Midbrain (tissue), 1 donor: ENCODE results near the gene CDC42BPB.

Experiments used
- DNase-seq: peaks from one replicate; lab custom pipeline; 2025; lab: John Stamatoyannopoulos, UW

The CDC42BPB gene

DNA sequence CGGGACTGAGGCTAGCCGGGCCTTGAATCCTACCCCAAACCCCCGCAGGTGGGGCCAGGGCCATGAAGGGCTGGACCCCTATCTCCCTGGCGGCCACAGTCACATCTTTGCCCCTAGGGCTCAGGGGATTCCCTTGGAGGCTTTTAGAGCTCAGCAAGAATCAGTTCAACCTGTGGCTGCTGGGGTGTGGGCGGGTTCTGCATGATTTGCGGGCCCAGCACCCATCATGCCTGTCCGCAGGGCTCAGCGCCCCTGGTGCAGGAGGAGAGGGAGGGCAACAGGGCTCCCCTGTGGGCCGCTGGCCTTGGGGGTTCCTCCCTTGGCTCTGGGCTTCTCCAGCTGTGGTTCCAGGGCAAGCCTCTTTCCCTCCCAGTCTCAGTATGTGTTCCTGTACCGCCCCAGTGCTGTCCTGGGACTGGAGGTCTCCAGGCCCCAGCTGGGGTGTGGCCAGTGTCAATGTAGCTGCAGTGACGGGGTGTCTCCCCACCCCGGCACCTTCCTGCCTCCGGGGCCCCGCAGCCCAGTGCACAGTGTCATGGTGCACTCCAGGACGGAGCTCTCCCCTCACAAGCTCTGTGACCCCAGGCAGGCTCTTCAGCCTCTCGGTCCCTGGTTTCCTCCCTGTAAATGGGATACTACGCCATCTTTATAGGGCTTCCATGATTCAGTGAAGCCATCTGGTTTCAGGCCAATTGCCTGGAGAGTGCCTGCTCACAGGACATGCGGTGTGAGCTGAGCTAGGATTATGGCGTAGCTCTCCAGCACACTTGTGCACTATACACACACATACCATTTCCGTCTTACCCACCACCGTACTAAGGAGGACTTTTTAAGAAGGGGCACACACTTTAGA, 16.8 kb upstream of the CDC42BPB start:
- no peak for DNase-seq

DNA sequence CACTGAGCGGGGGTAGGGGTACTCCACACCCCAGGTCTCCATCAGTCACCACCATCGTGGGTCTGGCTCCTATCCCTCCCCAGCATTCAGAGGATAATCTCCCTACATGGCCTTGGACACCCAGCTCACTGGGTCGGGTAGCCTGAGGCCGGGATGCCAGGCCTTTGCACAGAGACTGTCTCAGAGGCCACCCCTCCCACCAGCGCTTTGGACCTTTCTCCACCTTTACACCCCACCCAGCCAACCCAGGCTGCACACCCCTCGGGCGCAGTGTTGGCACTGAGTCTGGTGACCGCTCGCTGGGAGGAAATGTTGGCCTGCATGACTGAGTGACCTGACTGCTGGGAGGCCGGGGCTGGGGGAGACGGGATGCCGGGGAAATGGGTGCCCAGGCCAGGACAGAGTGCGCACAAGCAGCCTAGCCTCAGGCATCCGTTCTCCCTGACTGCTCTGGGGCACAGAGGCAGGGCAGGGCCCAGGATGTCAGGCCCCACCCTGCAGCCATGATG, 16.1 kb upstream of the CDC42BPB start:
- no peak for DNase-seq

DNA sequence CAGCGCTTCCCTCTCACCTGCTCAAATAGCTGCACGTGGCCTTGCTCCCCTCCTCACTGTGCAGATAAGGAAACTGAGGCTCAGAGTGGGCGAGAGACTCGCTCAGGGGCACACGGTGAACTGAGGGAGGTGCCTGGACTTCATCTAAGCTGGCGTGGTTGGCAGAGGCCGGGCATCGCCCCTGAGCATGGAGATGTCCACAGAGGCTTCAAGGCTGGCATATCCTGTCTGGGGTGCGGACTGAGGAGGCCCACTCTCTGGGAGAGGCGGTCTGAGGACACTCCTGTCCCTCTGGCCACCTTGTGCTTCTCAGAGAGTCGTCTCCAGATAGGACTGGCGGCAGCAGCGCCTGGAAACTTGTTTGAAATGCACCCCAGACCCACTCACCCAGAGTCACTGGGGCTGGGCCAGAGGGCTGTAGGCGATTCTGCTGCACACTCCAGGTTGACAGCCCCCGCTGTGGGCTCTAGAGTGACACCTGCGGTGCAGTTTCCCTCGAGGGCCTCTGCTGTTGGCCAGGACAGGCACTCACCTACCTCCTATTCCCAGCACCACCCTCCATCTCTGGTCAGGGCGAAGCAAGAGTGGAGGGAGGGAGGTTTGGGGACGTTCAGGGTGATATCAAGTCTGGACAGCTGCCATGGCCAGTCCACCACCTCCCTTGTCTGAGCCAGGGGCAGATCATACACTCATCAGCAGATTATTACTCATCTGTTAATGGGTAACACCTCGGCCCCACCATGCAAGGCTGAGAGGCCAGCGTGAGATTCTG, 15.4 kb upstream of the CDC42BPB start:
- no peak for DNase-seq

DNA sequence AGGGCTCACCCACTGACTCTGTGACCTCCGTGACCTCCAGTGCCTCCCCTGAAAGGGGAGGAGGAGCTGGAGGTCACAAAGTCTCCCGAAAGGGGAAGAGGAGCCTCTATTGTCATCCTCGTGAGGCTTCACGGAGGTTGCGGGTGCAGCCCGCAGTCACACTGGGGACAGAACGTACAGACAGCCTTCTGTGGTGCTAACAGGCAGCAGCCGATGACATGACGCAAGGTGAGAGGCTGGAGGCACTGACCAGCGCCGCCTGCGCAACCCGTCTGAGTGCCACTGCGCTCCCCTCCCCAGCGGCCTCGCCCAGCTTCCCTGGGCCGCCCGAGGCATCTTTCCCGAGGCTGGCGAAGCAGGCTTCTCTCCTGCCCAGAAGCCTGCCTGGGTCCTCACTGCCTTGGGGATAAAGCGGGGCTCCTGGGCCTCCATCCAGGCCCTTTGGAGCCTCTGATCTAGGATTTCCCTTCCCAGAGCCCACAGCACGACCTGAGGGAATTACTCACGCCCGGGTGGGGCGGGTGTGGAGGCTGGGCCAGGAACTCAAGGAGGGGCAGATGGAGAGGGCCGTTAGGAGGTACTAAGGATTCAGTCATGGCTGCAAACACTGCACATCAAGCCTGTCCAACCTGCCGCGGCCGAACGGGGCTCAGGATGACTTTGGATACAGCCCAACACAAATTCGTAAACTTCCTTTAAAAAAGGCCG, 14.3 kb upstream of the CDC42BPB start:
- DNase-seq: no peak

DNA sequence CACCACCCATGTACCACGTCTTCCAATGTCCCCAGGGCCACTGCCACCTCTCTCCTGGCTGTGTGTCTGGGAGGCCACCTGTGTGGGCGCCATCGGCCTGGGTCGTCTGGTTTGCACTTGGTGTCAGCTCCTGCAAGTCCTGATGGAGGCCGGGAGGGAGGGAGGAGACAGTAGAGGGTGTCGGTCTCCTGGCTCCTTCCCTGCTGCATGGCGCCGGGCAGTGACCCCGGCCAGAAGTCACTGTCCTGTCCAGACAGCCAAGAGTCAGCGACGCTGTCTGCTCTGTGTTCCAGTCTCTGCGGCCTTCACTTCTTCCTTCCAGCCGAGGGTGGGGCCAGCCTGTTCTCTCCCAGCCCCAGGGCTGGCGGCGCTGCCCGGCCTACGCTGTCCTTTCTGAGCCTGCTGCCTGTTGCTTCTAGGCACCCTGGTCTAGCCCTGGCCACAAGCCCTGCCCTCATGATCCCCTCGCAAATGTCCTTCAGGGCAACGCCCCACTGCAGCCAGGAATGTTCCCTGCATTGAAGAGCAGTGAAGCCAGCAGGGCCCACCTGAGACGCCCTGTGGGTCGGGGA, 13.7 kb upstream of the CDC42BPB start:
- DNase-seq: no peak

DNA sequence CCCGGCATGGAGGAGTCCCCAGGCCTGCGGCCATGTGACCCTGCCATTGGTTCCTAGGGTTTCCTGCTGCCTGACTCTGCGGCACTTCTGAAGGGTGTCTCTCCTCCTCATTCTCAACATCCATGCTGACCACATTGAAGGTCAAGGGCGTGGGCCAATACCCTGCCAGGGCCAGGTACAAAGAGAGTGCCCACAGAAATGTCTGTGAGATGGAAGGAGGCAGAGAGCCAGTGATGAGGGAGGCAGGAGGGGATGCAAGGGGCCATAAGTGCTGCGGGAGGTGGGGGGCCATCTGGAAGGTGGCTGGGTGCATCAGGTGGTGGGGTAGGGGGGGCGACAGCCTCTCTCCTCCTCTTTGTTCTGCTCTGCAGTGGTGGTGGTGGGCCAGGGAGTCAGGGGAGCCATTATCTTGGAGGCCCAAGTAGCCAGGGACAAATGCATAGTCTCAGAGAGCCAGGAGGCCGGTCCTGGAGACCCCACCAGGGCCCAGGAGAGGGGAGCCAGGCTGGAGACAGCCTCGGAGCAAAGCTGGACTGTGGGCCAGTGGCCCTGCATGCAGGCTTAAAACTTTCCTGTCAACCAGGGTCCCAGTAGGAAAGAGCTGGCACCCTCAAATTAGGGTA, 13.0 kb upstream of the CDC42BPB start:
- DNase-seq: no peak

DNA sequence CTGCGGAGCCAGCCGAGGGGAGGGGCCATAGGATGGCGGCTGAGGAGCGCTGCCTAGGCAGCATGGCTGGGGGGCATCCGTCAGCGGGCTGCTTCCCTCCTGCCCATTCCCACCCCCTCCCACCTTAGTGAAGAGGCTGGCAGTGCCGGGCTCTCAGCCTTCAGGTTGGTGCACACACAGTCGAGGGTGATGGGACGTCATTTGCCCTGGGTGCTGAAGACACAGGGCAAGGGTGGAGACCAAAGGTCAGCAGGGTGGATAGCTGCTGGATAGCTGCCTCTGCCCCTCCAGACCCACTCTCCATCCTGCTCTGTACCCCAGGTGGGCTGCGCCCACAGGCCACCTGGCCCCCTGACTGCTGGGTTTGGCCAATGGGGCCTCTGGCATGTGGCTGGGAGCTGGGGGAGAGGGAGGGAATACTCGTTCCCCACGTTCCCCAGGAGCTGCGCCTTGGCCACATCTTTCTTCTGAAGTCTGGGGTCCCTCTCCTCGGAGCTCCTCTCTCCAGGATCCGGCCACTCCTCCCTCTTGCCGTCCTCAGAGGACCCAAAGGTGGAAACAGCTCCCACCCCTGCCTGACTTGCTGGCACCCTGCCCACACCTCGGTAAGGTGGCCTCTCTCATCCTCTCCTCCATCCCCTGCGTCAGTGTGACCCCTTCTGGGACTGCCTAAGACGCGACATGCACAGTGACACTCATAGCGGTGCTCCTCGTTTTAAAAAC, 11.2 kb upstream of the CDC42BPB start:
- no peak for DNase-seq

DNA sequence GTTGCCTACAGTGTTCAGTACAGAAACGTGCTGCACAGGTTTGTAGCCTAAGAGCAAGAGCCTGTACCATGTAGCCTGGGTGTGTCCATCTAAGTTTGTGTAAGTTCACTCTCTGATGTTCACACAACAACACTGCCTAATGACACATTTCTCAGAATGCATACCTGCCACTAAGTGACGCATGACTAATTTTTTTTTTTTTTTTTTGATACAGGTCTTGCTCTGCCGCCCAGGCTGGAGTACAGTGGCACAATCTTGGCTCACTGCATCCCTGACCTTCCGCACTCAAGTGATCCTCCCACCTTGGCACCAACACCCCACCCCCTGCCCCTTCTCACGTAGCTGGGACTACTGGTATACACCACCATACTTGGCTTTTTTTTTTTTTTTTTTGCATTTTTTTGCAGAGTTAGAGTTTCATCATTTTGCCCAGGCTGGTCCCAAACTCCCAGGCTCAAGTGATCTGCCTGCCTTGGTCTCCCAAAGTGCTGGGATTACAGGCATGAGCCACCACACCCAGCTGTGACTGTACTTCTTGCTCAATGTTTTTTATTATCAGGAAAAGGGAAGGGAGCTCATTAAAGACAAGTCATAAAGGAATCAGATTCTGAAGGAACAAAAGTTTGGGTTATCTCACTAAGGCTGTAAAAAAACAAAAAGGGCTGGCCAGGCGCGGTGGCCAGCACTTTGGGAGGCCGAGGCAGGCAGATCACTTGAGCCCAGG, 10.0 kb upstream of the CDC42BPB start:
- DNase-seq: no peak

DNA sequence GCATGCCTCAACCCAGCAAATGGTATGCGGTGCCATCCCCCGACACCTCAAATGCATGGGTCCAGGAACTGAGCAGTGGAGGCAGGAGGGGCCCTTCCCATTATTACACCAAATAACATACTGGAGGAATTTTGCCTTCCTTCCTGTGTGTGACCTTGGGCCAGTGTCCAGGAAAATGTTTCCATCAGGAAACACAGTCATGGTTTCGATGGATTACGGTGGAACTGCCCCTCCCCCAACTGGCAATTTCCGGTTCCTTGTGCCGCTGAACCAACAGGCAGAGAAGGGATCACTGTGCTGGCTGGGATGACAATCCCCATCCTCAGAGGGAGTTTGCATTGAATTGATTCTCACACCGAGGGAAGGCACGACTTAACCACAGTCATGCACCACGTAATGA, 9.1 kb upstream of the CDC42BPB start:
- DNase-seq: no peak

DNA sequence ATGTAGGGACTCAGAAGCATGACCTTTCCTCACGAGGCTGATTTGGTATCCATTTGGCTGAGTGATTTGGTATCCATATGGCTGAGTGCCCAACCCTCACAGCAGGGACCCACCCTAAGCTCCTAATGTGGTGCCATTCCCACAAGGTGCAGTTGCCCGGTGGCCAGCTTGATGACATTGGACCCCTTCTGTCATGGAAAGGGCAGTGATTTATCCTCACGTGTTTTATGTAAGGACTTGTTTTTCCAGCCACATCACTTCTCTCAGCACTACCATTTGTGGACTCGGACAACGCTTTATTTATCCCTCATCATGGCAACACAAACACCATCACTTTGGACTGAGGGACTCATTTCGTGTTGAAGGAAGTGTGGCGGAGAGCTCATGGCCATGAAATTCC, 8.5 kb upstream of the CDC42BPB start:
- no peak for DNase-seq

DNA sequence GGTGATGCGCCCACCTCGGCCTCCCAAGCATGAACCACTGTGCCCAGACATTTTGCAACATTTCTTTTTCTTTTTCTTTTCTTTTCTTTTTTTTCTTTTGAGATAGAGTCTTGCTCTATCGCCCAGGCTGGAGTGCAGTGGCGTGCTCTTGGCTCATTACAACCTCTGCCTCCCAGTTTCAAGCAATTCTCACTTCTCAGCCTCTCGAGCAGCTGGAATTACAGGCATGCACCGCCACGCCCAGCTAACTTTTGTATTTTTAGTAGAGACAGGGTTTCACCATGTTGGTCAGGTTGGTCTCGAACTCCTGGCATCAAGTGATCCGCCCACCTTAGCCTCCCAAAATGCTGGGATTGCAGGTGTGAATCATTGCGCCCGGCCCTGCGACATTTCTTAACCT, 7.6 kb upstream of the CDC42BPB start:
- no peak for DNase-seq

DNA sequence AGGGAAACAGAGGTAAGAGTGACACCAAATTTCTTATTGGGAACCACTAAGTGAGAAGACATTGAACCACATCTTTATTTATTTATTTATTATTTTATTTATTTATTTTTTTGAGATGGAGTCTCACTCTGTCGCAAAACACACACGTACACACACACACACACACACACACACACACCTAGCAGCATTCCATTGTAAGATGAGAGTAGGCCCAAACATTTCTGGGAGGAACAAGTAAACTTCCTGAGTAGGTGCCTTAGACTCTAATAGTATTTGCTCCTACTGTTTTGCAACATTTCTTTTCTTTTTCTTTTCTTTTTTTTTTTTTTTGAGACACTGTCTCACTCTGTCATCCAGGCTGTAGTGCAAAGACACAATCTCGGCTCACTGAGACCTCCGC, 7.1 kb upstream of the CDC42BPB start:
- no peak for DNase-seq

DNA sequence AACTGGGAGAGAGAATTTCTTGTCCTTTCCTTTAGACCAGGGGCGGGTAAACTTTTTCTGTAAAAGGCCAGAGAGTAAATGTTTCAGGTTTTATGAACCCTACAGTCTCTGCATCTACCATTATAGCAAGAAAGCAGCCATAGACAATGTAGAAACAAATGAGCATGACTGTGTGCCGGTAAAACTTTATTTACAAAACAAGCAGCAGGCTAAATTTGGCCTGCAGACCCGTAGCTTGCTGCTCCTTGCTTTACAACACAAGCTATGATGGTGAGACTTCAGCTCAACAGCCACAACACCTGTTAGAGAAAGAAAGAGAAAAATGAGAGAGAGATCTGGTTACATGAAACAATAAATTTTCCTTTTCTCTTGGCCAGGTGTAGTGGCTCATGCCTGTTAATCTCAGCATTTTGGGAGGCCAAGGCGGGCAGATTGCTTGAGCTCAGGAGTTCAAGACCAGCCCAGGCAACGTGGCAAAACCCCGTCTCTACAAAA, 4.2 kb upstream of the CDC42BPB start:
- no peak for DNase-seq

DNA sequence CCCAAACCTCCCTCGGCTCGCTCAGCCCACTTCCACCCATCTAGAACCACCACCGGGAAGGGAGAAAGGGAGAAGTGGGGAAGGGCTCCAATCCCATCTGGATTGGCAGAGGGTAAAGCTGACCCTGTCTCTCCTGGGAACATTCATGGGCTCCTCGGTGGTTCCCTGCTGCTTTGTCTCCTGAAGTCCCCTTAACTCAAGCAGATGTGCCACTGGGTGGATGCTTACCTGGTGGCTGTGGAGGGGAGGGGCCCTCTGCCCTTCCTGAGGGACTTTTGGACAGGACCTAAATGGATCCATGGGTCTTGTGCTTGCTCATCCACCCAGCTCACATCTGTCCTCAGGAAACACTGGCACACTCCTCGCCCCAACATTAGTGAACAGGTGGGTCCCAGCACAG, 2.2 kb upstream of the CDC42BPB start:
- DNase-seq: no peak

DNA sequence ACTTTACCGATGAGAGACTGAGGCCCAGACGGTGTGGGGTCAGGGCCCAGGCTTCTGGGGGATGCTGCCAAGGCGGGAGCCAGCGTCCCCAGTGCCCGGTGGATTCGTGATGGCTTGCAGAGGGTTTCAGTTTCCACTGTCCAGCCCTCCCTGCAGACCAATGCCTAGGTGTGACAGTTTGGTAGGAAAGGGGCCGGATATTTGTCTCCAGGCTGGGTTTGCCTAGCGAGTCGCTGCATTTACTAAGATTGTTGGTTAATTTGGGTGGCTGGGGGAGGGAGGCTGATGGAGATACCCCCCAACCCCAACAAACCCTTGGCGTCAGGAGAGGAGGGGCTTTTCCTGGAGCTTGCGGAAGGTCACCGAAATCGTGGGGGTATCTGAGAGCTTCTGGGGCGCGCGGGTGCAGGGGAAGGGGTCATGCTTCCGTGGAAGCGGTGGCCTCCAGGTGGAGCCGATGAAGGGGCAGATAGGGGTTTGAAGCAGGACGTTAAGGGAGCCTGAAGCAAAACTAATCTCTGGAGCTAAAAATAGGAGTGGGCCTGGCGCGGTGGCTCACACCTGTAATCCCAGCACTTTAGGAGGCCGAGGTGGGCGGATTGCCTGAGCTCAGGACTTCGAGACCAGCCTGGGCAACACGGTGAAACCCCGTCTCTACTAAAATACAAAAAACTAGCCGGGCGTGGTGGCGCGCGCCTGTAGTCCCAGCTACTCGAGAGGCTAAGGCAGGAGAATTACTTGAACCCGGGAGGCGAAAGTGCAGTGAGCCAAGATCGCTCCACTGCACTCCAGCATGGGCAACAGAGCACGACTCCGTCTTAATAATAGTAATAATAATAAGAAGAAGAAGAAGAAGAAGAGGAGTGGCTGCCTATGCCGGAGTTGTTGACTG, 1.1 kb upstream of the CDC42BPB start:
- no peak for DNase-seq

DNA sequence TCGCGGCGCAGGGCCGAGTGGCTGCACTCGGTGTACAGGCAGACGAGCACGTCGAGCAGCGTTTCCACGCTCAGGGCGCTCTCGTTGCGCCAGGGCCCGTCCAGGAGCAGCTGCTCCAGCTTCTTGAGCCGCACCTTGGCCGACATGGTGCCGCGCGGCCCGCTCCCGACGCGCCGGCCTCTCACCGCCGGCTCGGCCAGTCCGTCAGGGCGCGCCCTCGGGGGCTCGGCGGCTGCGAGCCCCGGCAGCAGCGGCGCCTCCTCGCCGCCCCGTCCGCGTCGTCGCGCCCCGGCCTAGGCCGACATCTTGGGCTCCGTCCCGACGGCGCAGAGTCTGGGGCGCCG, 349 bp downstream of the CDC42BPB start:
- no peak for DNase-seq

DNA sequence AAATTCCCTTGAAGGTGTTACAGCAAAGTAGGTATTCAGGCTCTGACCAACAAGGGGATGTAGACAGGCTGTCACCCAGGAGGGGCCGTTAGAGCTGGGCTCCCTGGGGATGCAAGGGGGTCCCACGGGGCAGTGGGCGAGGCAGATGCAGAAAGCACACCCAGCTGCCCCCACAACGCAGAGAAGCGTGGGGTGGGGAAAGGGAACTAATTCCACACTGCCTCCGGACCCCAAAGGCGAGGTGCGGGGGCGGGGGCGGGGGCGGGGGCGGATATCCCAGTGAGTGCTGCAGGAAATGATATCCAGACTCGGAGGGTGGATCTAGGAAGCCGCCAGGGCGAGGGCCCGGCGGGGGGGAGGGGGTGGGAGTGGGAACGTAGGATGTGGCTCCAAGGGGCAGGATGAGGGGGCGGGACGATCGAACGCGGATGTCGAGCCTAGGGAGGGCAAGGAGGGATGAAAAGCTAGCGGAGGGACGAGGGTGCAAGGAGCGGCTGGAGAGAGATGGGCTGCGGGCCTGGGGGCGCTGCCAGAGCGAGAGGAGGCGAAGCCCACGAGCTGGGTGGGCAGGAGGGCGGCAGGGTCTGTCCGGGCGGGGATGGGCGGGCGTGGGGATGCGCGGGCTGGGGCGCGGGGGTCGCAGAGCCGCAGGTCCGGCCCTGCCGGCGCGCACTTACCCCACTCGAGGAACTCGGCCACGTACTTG, 874 bp downstream of the CDC42BPB start:
- no peak for DNase-seq

DNA sequence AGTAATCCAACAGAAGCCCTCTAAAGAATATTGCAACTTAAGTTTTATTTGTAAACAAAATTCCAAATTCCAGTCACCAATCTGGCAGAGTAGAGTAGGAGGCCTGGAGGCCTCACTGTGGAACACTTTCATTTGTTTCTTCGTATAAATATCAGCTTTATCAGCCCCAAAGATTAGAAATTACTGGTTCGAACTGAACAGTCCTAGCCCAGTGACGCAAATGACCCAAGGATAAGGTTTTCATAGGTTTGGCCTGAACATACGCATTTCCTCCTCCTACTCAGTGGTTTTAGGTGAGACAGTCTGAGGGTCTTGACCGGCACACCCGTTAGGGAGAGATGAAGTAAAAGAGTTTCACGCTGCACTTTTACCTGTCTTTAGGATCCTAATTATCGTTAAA, 1.7 kb downstream of the CDC42BPB start:
- DNase-seq: no peak

DNA sequence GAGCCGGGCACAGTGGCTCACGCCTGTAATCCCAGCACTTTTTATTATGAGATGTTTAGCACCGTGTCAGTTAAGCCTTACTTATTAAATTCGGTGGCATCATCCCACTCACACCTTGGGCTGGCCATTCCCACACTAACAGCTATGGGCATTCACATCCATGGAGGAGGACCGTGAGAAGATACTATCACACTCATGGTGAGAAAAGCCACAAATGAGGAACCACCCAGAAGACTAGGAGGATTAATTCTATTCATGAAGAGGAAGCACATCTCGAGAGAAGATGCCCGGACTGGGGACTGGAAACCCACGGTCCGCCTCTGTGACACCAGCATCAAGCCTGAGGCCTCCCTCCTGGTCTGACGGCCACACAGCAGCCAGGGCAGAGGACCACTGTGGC, 4.9 kb downstream of the CDC42BPB start:
- no peak for DNase-seq
